K562 (cell line): ENCODE data around the gene CEMIP2. TPM values are rescaled to one million over a fixed set of nuclear protein-coding genes. Genes with fewer than 3 reads are reported as not detected.

Experiments used
- ATAC-seq: fragments of 200-7000 bp; cut with Tn5 transposase; 3 replicates; pipeline ENCODE4 v1.9.1; 2020; ENCODE audit warnings: moderate library complexity
- BruUV-seq: library from RNA; stranded (reverse); fragments of 400-500 nt; replicated peaks from 2 replicates; lab custom pipeline; 2021; lab: Mats Ljungman, UMichigan
- CTCF ChIA-PET: fragments of 300-600 bp; formaldehyde crosslinking; extraction: SDS; loops from one replicate; lab custom pipeline; 2021; ENCODE audit warnings: low intra/inter-chr PET ratio; lab: Yijun Ruan, JAX
- POLR2A ChIA-PET: fragments of 300-600, 350-650 bp; sonication (Branson Sonifier 250); formaldehyde crosslinking; extraction: SDS; loops from one replicate; lab custom pipeline; 2021; ENCODE audit warnings: antibody characterized with exemption, inconsistent platforms; lab: Yijun Ruan, JAX
- DNase-seq, 4 experiments: peaks; one replicate each; pipeline versions ENCODE4 v3.0.0 to v3.0.0-alpha.2; 2011 to 2018; ENCODE audit warnings: low spot score in 3 of 4, mixed read lengths in 3 of 4; ENCODE audit errors: extremely low read depth in 1 of 4
- FAIRE-seq: peaks from 2 replicates; lab custom pipeline; 2011; peaks lifted over from hg19 to GRCh38; lab: Jason Lieb, UNC
- H2AFZ ChIP-seq: 2 replicates; pipeline ENCODE4 v1.6.0; 2011; ENCODE audit warnings: low read depth, low read length, control low read depth, inconsistent platforms
- H3K27ac ChIP-seq: fragments of 200-600 bp; 3 replicates; pipeline ENCODE4 v1.8.0; 2011; ENCODE audit warnings: low read depth, mild to moderate bottlenecking, control low read depth, inconsistent platforms, low read length, moderate library complexity, mixed read lengths; ENCODE audit errors: extremely low read depth
- H3K27me3 ChIP-seq, 2 experiments: fragments of 300-600 bp in 1 of 2; 2 replicates in 1 of 2; 3 replicates in 1 of 2; pipeline versions ENCODE4 v1.6.0 to v1.8.0; 2011; ENCODE audit warnings: inconsistent platforms in 2 of 2, low read length in 2 of 2, mild to moderate bottlenecking in 1 of 2, mixed read lengths in 1 of 2, moderate library complexity in 1 of 2; ENCODE audit not compliant: control insufficient read depth in 2 of 2, insufficient read depth in 2 of 2
- H3K36me3 ChIP-seq: fragments of 300-600 bp; 3 replicates; pipeline ENCODE4 v1.8.0; 2011; ENCODE audit warnings: mild to moderate bottlenecking, low read length, inconsistent platforms; ENCODE audit not compliant: control insufficient read depth, insufficient read depth
- H3K4me1 ChIP-seq, 2 experiments: fragments of 200-600 bp in 1 of 2; replicated peaks in 1 of 2; 2 replicates in 1 of 2; 3 replicates in 1 of 2; pipeline versions ENCODE4 v1.5.1 to v1.8.0; 2011; ENCODE audit warnings: inconsistent platforms in 2 of 2, low read length in 2 of 2, mild to moderate bottlenecking in 1 of 2, mixed read lengths in 1 of 2, moderate library complexity in 1 of 2; ENCODE audit not compliant: control insufficient read depth in 2 of 2, insufficient read depth in 2 of 2
- H3K4me2 ChIP-seq: 2 replicates; pipeline ENCODE4 v1.6.1; 2011; ENCODE audit warnings: low read length, control low read depth, inconsistent platforms, mixed read lengths; ENCODE audit not compliant: insufficient read depth
- H3K4me3 ChIP-seq: fragments of 200-600 bp; sonication (generic), shearing (Covaris generic); 2 replicates; pipeline ENCODE4 v1.5.1; 2016; ENCODE audit warnings: control low read depth, inconsistent platforms
- H3K79me2 ChIP-seq: fragments of 200-600 bp; 3 replicates; pipeline ENCODE4 v1.8.0; 2011; ENCODE audit warnings: low read length, inconsistent platforms; ENCODE audit not compliant: control insufficient read depth, insufficient read depth
- H3K9ac ChIP-seq, 2 experiments: 2 replicates each; pipeline versions ENCODE4 v1.6.0 to v1.6.1; 2011; ENCODE audit warnings: low read depth in 2 of 2, low read length in 2 of 2, control low read depth in 1 of 2, inconsistent platforms in 1 of 2, mild to moderate bottlenecking in 1 of 2, mixed read lengths in 1 of 2; ENCODE audit not compliant: insufficient read depth in 1 of 2
- H3K9me1 ChIP-seq: one replicate; pipeline ENCODE4 v1.6.0; 2011; ENCODE audit warnings: inconsistent platforms, mild to moderate bottlenecking, low read length, moderate library complexity; ENCODE audit not compliant: control insufficient read depth, insufficient read depth
- H3K9me3 ChIP-seq: replicated peaks from 2 replicates; pipeline ENCODE4 v1.5.1; 2011; ENCODE audit warnings: low read depth, low read length, inconsistent platforms; ENCODE audit not compliant: control insufficient read depth, insufficient read depth
- H4K20me1 ChIP-seq: replicated peaks from 2 replicates; pipeline ENCODE4 v1.6.1; 2011; ENCODE audit warnings: low read length, inconsistent platforms, mixed read lengths; ENCODE audit not compliant: control insufficient read depth, insufficient read depth
- BHLHE40 ChIP-seq: IDR thresholded peaks from 2 replicates; pipeline ENCODE4 v1.6.1; 2011; ENCODE audit warnings: low read length, improper control_type of control experiment
- BRD9 ChIP-seq: fragments of 450-650 bp; IDR thresholded peaks from 2 replicates; pipeline ENCODE4 v1.6.1; 2018; ENCODE audit warnings: low read depth; ENCODE audit not compliant: partially characterized antibody
- ESRRA ChIP-seq: fragments of 450-650 bp; IDR thresholded peaks from 2 replicates; pipeline ENCODE4 v1.6.1; 2014; ENCODE audit warnings: low read depth, mild to moderate bottlenecking, moderate library complexity, borderline replicate concordance
- STAG1 ChIP-seq: sonication (generic); formaldehyde crosslinking; IDR thresholded peaks from 2 replicates; pipeline ENCODE4 v1.5.0; 2020; ENCODE audit warnings: missing genetic modification reagents, borderline replicate concordance
- ZBTB12 ChIP-seq: fragments of 250-450 bp; sonication (Bioruptor Pico); IDR thresholded peaks from 2 replicates; pipeline ENCODE4 v1.4.0; 2020
- ZNF277 ChIP-seq: fragments of 250-450 bp; sonication (Bioruptor Pico); IDR thresholded peaks from 2 replicates; pipeline ENCODE4 v1.8.0; 2022; ENCODE audit warnings: inconsistent platforms, mild to moderate bottlenecking, moderate library complexity, borderline replicate concordance
- WGBS: fragments of 100-300 bp; shearing (Covaris generic); methylation state at CpG from one replicate; pipeline ENCODE4 v1.1.6; 2016; ENCODE audit warnings: low coverage, mixed read lengths; ENCODE audit not compliant: insufficient coverage; ENCODE audit errors: missing lambda C conversion rate; 5-methylcytosine and 5-hydroxymethylcytosine counted together
- in situ Hi-C: fragments of 300-500 bp; cut with MboI; formaldehyde crosslinking; loops from 4 replicates; pipeline ENCODE4 v1.15.0; 2018; ENCODE audit warnings: inconsistent platforms, mixed read lengths
- intact Hi-C: fragments of 100-400 bp; cut with micrococcal nuclease; formaldehyde crosslinking; loops from 2 replicates; pipeline ENCODE4 v1.14.2; 2022
- polyA plus RNA-seq, 8 experiments: library from polyadenylated mRNA; depleted of rRNA in 4 of 8; stranded (reverse) in 5 of 8; unstranded in 3 of 8; fragments of >200 nt; fragmentation: Nextera tagmentation in 2 of 8; fragmentation: Illumina TruSeq in 1 of 8; extraction: Ambion mirVana in 2 of 8; extraction: Trizol in 1 of 8; gene quantifications; 2 replicates each; pipeline versions ENCODE4 v1.2.1 to v1.2.3, GENCODE V29; 2011 to 2014; ENCODE audit warnings: inconsistent platforms in 1 of 8, missing spikeins in 1 of 8
- total RNA-seq, 7 experiments: library from RNA; depleted of rRNA in 6 of 7; stranded (reverse); fragments of >200 nt in 6 of 7; fragmentation: Illumina TruSeq in 2 of 7; extraction: Trizol in 2 of 7; gene quantifications; 2 replicates each; pipeline versions ENCODE4 v1.2.1 to v1.2.3, GENCODE V29; 2011 to 2021; ENCODE audit warnings: low replicate concordance in 1 of 7

The CEMIP2 gene
- total and polyA plus RNA-seq, 9 of the 15 experiments (the other 6 are each of a cell fraction or from before 2014, with no cell fraction given), result 5.4 to 29.9 (median 14.2) TPM

GRCh38 chr9:71743882-71744281 lies 24.4 kb downstream of the CEMIP2 start:
- H3K27me3 ChIP-seq, result no peaks in the 10 kb centered on the region
- H3K4me1 ChIP-seq, result peaks cover 0 to 18% of the 10 kb centered on the region in 2 experiments
- no peak for ATAC-seq
- BruUV-seq, result no TSS peak
- H3K4me3 ChIP-seq, result no peak overlapping the region
- FAIRE-seq, result no peak
- H3K9me1 ChIP-seq, result no peaks in the 10 kb centered on the region
- no peaks in the 10 kb centered on the region for H4K20me1 ChIP-seq
- H3K9ac ChIP-seq, result no peak overlapping the region
- TF ChIP-seq ESRRA, result no peak
- no peak for TF ChIP-seq BHLHE40
- TF ChIP-seq BRD9, result no peak
- no peak for TF ChIP-seq ZBTB12
- TF ChIP-seq STAG1 (CRISPR knock-in tag), result no peak
- no peak for TF ChIP-seq ZNF277 (CRISPR knock-in tag)
- in situ Hi-C loops, result no loop called here
- 95% methylated on average over 4 of the region's 5 CpGs for WGBS
- CTCF ChIA-PET, result no interaction called here
- H3K36me3 ChIP-seq, result peaks cover 6% of the 10 kb centered on the region; the same call in 1 of the 3 replicates
- DNase-seq, result no peak
- no peak overlapping the region for H3K4me2 ChIP-seq
- no peak overlapping the region for H2AFZ ChIP-seq
- POLR2A ChIA-PET, result interaction anchor here (0.7 to 1.0 kb wide), 2 partner anchors 8 to 221 kb away, joined by 3 to 4 read pairs; no protein-coding TSS in a partner anchor
- H3K9me3 ChIP-seq, result no peaks in the 10 kb centered on the region
- H3K27ac ChIP-seq, result no peak overlapping the region
- intact Hi-C loops, result no loop called here
- H3K79me2 ChIP-seq, result no peaks in the 10 kb centered on the region
